ENCODE measurements around the gene MBTPS1.

DNA sequence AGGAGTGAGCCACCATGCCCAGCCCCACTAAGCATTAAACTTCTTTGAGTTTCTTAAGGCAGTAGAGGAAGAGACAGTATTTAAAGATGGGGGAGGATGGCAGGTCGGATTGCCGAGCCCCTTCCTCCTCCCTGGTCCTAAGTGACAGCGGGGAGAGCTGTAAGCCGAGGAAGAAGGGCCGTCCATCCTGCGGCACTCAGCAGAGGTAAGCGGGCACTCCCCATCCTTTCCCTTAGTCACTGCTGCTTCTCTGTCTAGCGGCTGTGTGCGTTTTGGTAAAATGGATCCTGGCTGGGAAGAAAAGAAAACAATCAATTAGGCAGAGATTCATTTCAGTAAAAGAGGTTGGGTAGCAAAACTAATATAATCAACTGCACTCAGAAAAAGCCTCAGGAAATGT is 42.3 kb upstream of the MBTPS1 start:
- TF ChIP-seq, protein P1, sequence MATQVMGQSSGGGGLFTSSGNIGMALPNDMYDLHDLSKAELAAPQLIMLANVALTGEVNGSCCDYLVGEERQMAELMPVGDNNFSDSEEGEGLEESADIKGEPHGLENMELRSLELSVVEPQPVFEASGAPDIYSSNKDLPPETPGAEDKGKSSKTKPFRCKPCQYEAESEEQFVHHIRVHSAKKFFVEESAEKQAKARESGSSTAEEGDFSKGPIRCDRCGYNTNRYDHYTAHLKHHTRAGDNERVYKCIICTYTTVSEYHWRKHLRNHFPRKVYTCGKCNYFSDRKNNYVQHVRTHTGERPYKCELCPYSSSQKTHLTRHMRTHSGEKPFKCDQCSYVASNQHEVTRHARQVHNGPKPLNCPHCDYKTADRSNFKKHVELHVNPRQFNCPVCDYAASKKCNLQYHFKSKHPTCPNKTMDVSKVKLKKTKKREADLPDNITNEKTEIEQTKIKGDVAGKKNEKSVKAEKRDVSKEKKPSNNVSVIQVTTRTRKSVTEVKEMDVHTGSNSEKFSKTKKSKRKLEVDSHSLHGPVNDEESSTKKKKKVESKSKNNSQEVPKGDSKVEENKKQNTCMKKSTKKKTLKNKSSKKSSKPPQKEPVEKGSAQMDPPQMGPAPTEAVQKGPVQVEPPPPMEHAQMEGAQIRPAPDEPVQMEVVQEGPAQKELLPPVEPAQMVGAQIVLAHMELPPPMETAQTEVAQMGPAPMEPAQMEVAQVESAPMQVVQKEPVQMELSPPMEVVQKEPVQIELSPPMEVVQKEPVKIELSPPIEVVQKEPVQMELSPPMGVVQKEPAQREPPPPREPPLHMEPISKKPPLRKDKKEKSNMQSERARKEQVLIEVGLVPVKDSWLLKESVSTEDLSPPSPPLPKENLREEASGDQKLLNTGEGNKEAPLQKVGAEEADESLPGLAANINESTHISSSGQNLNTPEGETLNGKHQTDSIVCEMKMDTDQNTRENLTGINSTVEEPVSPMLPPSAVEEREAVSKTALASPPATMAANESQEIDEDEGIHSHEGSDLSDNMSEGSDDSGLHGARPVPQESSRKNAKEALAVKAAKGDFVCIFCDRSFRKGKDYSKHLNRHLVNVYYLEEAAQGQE (IDR thresholded peaks at IDR 0.05), result no peak
- no peak for TF ChIP-seq JUND (IDR thresholded peaks at IDR 0.05)
- no peak for TF ChIP-seq YY1 (IDR thresholded peaks at IDR 0.05)

Data from liver (tissue), 2 donors.